Stimulated activated CD4-positive, alpha-beta T cell treated with anti-CD3 and anti-CD28 coated beads, Interleukin-1b, Interleukin-23, amount 100 ng/mL, for 48 hours (primary cell): ENCODE measurements around the gene LRRC37A3.
A peak's percentile ranks its signal among the peaks of the same experiment; 100 is the strongest.
"Not testable (repeated sequence)": the region's sequence is repeated elsewhere in the genome, so short reads cannot be mapped to it uniquely, and the experiment has no call there.

Source experiments
- DNase-seq: peaks from one replicate; pipeline ENCODE4 v3.0.0-alpha.2; 2020

Gene LRRC37A3

DNA sequence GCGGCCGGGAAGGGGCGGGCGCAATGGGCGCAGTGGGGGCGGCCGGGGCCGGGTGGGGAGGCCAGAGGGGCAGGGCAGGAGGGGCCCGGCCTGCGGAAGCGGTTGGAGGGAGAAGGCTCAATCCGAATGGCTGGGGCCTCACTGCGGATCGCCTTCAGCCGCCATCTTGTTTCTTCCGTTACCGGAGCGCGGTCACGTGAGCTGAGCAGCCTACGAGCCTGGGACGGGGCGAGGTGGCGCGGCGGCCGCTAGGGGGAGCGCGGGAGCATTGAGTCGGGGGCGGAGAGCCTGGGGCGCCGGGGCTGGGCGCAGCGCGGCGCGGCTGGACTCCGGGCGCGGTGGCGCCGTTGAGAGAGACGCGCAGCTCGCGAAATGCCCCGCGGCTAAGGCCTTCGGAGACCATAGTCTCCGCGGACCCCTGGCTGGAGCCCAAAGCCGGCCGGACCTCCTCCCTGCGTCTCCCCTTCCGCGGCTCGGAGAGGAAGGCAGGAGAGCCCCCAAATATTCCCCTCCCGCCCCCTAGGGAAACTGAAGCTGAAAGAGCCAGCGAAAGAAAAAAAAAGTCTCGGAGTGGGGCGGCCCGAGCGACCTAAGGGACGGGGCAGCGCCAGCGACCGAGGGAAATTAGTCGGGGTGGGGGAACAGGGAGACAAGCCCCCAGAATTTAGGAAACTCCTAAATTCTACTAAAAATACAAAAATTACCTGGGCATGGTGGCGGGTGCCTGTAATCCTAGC lies at the start of gene LRRC37A3:
TSS of gene LRRC37A3 (minus strand) at position 190 of the 737 bp plus-strand sequence. CDS start 22,221 bp downstream, outside the sequence.
- peak; percentile 99 for DNase-seq

- DNase-seq, result peak; percentile 79
Observed at GRCh38 chr17:64965873-64966287, 46.6 kb upstream of the LRRC37A3 start.

GRCh38 chr17:64965256-64965872 lies 46.1 kb upstream of the LRRC37A3 start:
- not testable (repeated sequence) for DNase-seq

GRCh38 chr17:64964796-64965195 lies 45.5 kb upstream of the LRRC37A3 start:
- no peak for DNase-seq

GRCh38 chr17:64963814-64964213 lies 44.5 kb upstream of the LRRC37A3 start:
- not testable (repeated sequence) for DNase-seq

- peak; percentile 31 for DNase-seq
Observed at GRCh38 chr17:64961563-64962378, 42.5 kb upstream of the LRRC37A3 start.

GRCh38 chr17:64951877-64952276 lies 32.6 kb upstream of the LRRC37A3 start:
- no peak for DNase-seq

DNA sequence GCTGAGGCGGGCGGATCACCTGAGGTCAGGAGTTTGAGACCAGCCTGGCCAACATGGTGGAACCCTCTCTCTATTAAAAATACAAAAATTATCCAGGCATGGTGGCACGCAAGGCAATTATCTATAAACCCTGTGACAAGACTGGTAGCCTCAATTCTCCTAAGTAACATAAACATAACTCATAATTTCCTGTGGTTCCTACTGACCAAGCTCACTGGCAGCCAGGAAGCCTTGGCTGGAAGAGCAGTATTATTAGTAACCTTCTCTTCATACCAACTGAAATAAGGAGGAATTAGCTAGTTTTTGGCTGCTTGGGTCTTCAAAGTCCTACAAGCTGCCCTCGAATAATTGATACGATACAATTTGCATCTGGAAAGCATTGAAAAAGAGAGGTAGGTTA lies 31.6 kb upstream of the LRRC37A3 start:
- DNase-seq, result no peak

DNA sequence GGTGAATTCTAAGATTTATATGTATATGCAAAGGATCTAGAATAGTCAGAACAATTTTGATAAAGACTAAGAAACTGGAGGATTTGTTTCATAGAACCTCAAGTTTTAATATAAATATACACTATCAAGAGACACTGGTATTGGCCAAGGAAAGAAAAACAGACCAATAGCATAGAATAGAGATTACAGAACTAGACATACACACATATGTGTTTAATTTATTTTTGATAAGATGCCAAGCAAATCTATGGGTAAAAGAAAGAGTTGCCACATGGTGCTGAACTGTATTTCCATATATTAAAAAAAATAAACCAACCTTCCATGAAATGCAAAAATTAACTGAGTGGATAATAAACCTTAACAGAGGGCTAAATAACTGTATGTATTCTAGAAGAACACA lies 27.9 kb upstream of the LRRC37A3 start:
- no peak for DNase-seq

- DNase-seq, result no peak
Observed at GRCh38 chr17:64941761-64942160, 22.5 kb upstream of the LRRC37A3 start.

DNA sequence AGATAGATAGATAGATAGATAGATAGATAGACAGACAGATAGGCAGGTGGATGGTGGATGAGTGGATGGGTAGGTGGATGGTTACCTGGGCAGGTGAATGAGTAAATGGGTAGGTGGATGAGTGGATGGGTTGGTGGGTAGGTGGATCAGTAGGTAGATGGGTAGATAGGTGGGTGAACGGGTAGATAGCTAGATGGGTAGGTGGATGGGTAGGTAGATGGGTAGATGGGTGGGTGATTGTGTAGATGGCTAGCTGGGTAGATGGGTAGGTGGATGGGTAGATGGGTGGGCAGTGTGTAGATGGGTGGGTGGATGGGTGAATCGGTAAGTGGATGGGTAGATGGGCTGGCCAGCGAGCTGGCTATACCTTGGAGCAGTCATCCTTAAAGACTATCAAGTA lies 21.8 kb upstream of the LRRC37A3 start:
- DNase-seq, result no peak

DNA sequence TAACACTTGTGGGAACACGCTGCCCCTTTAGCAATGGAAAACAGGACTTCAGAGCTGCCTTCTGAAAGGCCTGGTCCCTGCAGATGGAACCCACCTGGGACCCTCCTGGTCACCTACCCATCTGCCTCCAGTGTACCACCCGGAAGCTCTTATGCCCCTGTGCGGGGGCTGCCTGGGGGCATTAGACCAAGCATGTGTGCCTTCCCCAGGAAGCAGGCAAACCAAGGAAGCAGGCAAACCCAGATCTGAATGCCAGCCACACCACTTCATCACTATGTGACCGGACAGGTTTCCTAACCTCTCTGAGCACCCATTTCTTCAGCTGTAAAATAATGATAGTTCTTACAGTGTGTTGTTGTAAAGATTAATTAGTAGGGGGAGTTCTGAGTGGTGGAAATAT lies 20.8 kb upstream of the LRRC37A3 start:
- no peak for DNase-seq

- peak; percentile 39 for DNase-seq
Observed at GRCh38 chr17:64938925-64939474, 19.7 kb upstream of the LRRC37A3 start.

DNA sequence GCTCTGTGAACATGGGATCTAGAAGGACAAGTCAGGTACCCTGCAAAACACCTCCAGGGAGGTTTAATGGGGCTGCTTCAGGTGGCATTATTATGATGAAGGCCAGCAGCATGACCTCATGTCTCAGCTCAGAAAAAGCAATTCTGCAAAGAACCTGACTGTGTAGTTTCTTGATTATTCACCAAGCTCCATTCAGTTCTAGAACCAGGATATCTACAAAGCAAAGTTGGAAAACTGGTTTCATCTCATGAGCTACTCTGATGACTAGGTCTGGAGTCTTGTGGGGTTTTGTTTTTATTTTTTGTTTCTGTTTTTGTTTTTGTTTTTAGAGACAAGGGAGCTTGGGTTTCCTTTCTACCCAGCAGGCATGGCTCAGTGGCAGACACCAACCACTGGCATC lies 19.0 kb upstream of the LRRC37A3 start:
- DNase-seq, result no peak

DNA sequence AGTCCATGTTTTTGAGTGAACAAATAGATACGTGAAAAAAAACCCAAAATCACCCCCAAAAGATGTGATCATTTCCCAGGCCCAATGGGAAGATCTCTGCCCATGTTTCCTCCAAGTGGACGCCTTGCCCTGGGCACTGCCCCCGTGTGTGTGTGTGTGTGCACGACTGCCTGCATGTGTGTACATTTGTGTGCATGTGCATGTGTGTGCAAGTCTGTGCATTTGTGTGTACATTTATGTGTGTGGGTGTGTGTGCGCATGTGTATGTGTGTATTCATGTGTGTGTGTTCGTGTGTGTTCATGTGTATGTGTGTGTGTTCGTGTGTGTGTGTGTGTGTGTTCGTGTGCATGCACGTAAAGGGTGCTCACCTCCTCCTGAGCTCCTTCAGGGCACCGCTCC lies 16.8 kb upstream of the LRRC37A3 start:
- DNase-seq, result no peak

DNA sequence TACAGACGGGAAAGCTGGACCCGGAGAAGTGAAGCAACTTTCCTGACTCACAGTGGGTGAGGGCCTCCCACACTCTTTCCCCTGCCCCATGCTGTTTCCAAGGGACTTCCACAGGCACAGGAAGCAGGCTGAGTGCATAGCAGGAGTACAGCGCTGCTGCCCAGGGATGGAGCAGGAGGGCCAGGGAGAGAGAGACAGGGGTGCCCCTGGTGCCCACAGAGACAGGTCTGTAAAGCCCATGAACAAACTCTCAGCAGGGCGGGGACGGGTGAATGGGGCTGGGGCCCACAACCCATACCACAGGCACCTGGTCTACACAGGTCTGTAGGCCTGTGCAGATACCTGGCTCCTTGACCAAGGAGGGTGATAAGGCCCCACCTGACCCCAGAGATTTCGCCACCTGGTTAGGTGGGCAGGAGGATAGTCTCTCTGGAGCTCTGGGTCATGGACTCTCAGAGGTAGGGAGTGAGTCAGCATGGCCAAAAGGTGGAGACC lies 15.1 kb upstream of the LRRC37A3 start:
- DNase-seq, result not testable (repeated sequence)

GRCh38 chr17:64932850-64933249 lies 13.6 kb upstream of the LRRC37A3 start:
- not testable (repeated sequence) for DNase-seq

- DNase-seq, result not testable (repeated sequence)
Observed at GRCh38 chr17:64930374-64930773, 11.1 kb upstream of the LRRC37A3 start.

GRCh38 chr17:64929419-64930209 lies 10.3 kb upstream of the LRRC37A3 start:
- peak; percentile 64 for DNase-seq

DNA sequence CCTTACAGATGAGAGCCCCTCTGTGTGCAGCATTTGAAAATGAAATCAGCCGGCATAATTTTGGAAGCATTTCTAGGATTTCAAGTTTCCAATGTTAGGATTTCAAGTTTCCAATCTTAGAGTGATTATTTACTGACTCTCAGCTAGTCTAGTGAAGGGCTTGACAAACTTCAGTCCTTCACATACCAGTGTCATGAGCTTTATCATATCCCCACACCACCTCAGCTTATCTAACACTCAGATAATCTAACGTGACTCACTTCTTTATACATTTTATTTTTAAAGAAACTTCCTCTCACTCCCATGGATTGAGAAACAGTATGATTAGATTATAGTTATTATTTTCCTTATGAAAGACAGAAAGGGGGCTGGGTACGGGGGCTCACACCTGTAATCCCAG lies 9.4 kb upstream of the LRRC37A3 start:
- DNase-seq, result not testable (repeated sequence)

DNA sequence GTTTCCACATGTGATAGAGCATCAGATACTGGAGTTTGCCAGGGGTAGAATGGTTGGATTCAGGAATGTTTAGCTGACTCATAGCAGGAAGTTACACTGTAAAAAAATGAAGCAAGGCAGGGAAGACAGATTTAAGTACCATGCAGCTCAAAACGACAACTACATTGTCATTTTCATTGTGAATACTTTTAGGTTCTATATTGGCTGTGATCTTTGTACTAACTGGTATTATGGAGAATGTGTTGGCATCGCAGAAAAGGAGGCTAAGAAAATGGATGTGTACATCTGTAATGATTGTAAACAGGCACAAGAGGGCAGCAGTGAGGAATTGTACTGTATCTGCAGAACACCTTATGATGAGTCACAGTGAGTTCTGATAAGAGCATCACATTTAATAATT lies 8.2 kb upstream of the LRRC37A3 start:
- DNase-seq, result peak; percentile 45

GRCh38 chr17:64926430-64926829 lies 7.2 kb upstream of the LRRC37A3 start:
- not testable (repeated sequence) for DNase-seq
